ENCODE results near the gene FHIP1A. TPM values are rescaled to one million over a fixed set of nuclear protein-coding genes. Genes with fewer than 3 reads are reported as not detected.

FHIP1A gene
- polyA plus RNA-seq, 1 of the 3 experiments (the other 2 are of a cell fraction) = 1.3 TPM

GRCh38 chr4:151429957-151430570, 21.1 kb downstream of the FHIP1A start (continued):
- no peak for TF ChIP-seq REST (IDR thresholded peaks at IDR 0.05; ENCODE audit: low read depth, low read length)
- TF ChIP-seq CHD2 (IDR thresholded peaks at IDR 0.05; ENCODE audit: low read length, partially characterized antibody) = no peak
- TF ChIP-seq USF1 (IDR thresholded peaks at IDR 0.05; ENCODE audit: borderline replicate concordance, low read depth) = no peak
- TF ChIP-seq ELF1 (IDR thresholded peaks at IDR 0.05) = no peak
- no peak for TF ChIP-seq IRF3 (IDR thresholded peaks at IDR 0.05; ENCODE audit: low read depth, low read length)

GRCh38 chr4:151430740-151431457, 21.9 kb downstream of the FHIP1A start:
- CTCF ChIA-PET = interaction anchor here (0.7 to 1.7 kb wide), 2 partner anchors 22 to 107 kb away, joined by 3 to 5 read pairs; no protein-coding TSS in a partner anchor
- Histone ChIP-seq H3K9me3 (no peaks in the 10 kb centered on the region), H3K9ac (no peak overlapping the region), H3F3A (replicated peaks; ENCODE audit: insufficient read depth) (peaks cover 20% of the 10 kb centered on the region), H3K27me3 (ENCODE audit: insufficient read depth) (no peaks in the 10 kb centered on the region), H3K79me2 (ENCODE audit: insufficient read depth) (no peaks in the 10 kb centered on the region), H3K27ac (ENCODE audit: low read depth in 2 of 2, low read length in 1 of 2) (peak overlapping the region in 1 of 2 experiments; percentile 14; a peak in 1 of 4 replicates), H3K4me1 (ENCODE audit: control insufficient read depth in 1 of 2, insufficient read depth in 2 of 2, low read depth in 1 of 2, low read length in 1 of 2) (peaks cover 0 to 16% of the 10 kb centered on the region in 2 experiments; a peak in 2 of 4 replicates), H3K36me3 (replicated peaks in 1 of 2; ENCODE audit: control insufficient read depth in 1 of 2, insufficient read depth in 2 of 2, low read length in 1 of 2) (no peaks in the 10 kb centered on the region), H3K4me3 (ENCODE audit: low read depth in 2 of 2, low read length in 1 of 2) (no peak overlapping the region), H4K20me1 (ENCODE audit: insufficient read depth) (no peaks in the 10 kb centered on the region), H2AFZ (ENCODE audit: low read depth) (peak overlapping the region; percentile 17; the same call in 1 of the 2 replicates), H3K4me2 (no peak overlapping the region), H3K9me2 (no peaks in the 10 kb centered on the region)
- TF ChIP-seq RCOR1 (IDR thresholded peaks at IDR 0.05; ENCODE audit: low read length) (no peak), SIN3A (IDR thresholded peaks at IDR 0.05; ENCODE audit: borderline replicate concordance, low read depth, low read length) (no peak), EZH2phosphoT487 (IDR thresholded peaks at IDR 0.05; ENCODE audit: borderline replicate concordance, low read depth) (no peak), ZBTB33 (IDR thresholded peaks at IDR 0.05; ENCODE audit: borderline replicate concordance, low read depth) (no peak), POLR2AphosphoS5 (IDR thresholded peaks at IDR 0.05; ENCODE audit: low read depth, low read length) (no peak), JUND (IDR thresholded peaks at IDR 0.05) (no peak), MAX (IDR thresholded peaks at IDR 0.05; ENCODE audit: low read depth) (no peak)
- WGBS (ENCODE audit: low lambda C conversion rate) = 93% methylated on average over 6 of the region's 6 CpGs
- no peak for DNase-seq
- POLR2A ChIA-PET = no interaction called here

All from SK-N-SH (cell line).